Hepatic stellate cell (primary cell): ENCODE data around the gene PEDS1.
"Not testable (repeated sequence)": the region's sequence is repeated elsewhere in the genome, so short reads cannot be mapped to it uniquely, and the experiment has no call there.

Experiments used
- DNase-seq: peaks from one replicate; pipeline ENCODE4 v3.0.0; 2011; ENCODE audit warnings: low spot score

The PEDS1 gene

GRCh38 chr20:50190251-50191064 lies 36.9 kb upstream of the PEDS1 start, which contains the start of gene CEBPB:
TSS of gene CEBPB (plus strand) at chr20:50190830. CDS start at chr20:50191034, 204 bp downstream.
- DNase-seq = peak; percentile 97

- no peak for DNase-seq
Measured at GRCh38 chr20:50189681-50190250, 36.2 kb upstream of the PEDS1 start.

- DNase-seq = no peak
Measured at GRCh38 chr20:50188879-50189680, 35.6 kb upstream of the PEDS1 start.

GRCh38 chr20:50188287-50188688 lies 34.8 kb upstream of the PEDS1 start:
- DNase-seq = no peak

- no peak for DNase-seq
Measured at GRCh38 chr20:50187403-50188051, 34.0 kb upstream of the PEDS1 start.

GRCh38 chr20:50186987-50187402 lies 33.5 kb upstream of the PEDS1 start:
- DNase-seq = no peak

- DNase-seq = peak; percentile 81
Measured at GRCh38 chr20:50186151-50186885, 32.8 kb upstream of the PEDS1 start.

GRCh38 chr20:50185426-50185825 lies 31.9 kb upstream of the PEDS1 start:
- no peak for DNase-seq

- no peak for DNase-seq
Measured at GRCh38 chr20:50182346-50182745, 28.8 kb upstream of the PEDS1 start.

GRCh38 chr20:50181344-50181743 lies 27.8 kb upstream of the PEDS1 start:
- no peak for DNase-seq

- DNase-seq = not testable (repeated sequence)
Measured at GRCh38 chr20:50178672-50179071, 25.1 kb upstream of the PEDS1 start.

- DNase-seq = no peak
Measured at GRCh38 chr20:50175938-50176933, 22.7 kb upstream of the PEDS1 start.

- no peak for DNase-seq
Measured at GRCh38 chr20:50174456-50174855, 20.9 kb upstream of the PEDS1 start.

- peak; percentile 91 for DNase-seq
Measured at GRCh38 chr20:50172347-50173013, 19.0 kb upstream of the PEDS1 start.

- DNase-seq = no peak
Measured at GRCh38 chr20:50170549-50171220, 17.2 kb upstream of the PEDS1 start.

GRCh38 chr20:50169329-50169823 lies 15.9 kb upstream of the PEDS1 start:
- DNase-seq = peak; percentile 72

- peak; percentile 98 for DNase-seq
Measured at GRCh38 chr20:50165684-50166554, 12.4 kb upstream of the PEDS1 start.
